ENCODE measurements around the gene CCDC182.

Gene CCDC182
- total RNA-seq: 0 to 0.44 (median 0) reads per million in 17 experiments

DNA sequence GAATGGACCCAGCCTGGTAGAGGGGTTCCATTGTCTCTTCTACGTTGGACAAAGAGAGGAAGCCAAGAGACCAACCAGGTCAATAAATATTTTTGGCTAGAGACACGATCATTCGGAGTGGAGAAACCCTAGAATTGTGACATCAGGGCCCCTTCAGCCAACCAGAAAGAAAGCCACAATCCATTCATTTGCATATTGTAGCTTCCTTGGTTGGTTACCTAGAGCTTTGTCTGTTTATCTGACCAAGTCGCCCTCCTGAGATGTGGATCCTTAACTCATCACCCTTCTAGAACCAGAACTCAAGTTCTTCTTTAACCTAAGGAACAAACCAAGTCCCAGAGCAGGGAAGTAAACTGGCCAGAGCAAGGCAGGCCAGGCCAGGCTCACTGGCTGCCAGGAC lies at the start of gene CCDC182:
TSS of gene CCDC182 (minus strand) at position 58 of the 400 bp plus-strand sequence. CDS start at position 31, 27 bp downstream.
- DNase-seq: no peak

GRCh38 chr17:57794841-57795240 lies 49.7 kb upstream of the CCDC182 start:
- DNase-seq: no peak

- DNase-seq: peak in 1 of 4 experiments; percentile 20
Observed at GRCh38 chr17:57788725-57789124, 43.6 kb upstream of the CCDC182 start.

- DNase-seq: no peak
Observed at GRCh38 chr17:57785022-57785421, 39.9 kb upstream of the CCDC182 start.

GRCh38 chr17:57784226-57784895 lies 39.3 kb upstream of the CCDC182 start:
- DNase-seq: no peak

DNA sequence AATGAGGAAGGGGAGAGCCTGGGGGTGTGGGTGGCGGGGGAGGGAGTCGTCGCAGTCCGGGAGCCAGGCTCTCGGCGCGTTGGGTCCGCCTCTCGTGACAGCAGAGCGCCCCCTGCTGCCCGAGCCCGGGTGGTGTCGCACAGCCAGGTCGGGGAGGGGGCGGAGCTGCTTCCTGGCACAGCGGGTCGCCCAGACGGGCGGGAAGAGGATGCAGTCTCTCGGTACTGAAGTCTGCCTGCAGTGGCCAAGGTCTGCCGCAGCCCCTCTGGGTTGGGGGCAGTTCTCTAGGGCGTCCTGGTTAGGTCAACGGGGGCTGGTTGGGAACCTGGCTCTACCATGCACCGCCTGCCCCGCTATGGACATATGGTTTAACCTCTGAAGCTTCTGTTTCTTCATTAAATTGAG lies 38.2 kb upstream of the CCDC182 start:
- peak; percentile 86 to 93 (median 90) for DNase-seq

- peak in 3 of 4 experiments; percentile 28 to 49 (median 33) for DNase-seq
Observed at GRCh38 chr17:57782647-57783337, 37.7 kb upstream of the CCDC182 start.

DNA sequence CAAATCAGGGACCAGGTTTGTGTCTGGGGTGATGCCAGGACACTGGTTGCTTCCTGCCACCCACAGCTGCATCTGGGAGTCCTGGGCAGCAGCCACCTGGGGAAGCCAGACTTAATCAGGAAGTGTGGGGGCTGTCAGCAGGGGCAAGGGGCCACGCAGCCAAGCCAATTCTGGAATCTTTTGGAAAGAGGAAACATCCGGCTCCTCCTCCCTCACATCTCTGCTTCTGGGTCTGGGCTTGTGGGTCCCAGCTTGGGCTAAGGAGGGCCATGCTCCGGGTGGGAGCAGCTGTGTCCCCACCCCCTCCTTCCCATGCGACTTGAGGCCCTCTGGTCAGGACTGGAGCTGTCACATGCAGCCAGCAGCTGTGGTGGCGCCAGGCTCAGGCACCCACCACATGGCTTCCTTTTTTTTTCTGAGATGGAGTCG lies 37.0 kb upstream of the CCDC182 start:
- DNase-seq: peak; percentile 55 to 82 (median 74)

- no peak for DNase-seq
Observed at GRCh38 chr17:57781386-57782061, 36.4 kb upstream of the CCDC182 start.

GRCh38 chr17:57779706-57780105 lies 34.6 kb upstream of the CCDC182 start:
- peak; percentile 25 to 55 (median 34) for DNase-seq

DNA sequence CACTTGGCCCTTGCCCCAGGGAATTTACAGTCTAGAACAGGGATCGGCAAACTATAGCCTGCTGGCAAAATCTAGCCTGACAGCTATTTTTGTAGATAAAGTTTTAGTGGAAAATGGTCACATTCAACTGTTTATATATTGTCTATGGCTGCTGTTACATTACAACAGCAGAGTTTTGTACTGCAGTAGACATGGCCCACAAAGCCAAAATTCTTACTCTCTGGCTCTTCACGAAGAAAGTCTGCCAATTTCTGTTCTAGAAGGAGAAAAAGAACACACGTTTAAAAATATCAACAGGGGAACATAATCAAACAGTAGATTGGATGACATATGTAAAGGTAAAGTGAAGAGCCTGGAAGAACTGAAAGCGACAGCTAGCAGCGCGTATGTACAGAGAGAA lies 33.2 kb upstream of the CCDC182 start:
- no peak for DNase-seq

GRCh38 chr17:57776366-57776765 lies 31.3 kb upstream of the CCDC182 start:
- DNase-seq: no peak

DNA sequence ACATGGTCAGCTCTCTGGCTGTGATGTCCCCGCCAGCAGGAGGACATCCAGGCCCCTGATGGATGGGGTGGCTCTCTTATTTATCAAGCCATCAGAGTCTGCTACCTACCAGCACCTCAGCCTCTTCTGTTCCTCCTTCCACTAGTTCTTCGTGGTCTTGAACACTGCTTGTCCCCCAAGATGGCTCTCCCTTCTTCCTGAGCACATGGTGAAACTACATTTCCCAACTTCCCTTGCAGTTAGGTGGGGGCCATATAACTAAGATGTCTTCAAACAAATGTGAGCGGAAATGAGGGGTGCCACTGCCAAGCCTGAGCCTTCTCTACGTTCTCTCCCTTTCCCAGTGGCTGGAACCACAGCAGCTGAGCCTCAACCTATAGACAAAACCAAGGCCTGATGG lies 29.8 kb upstream of the CCDC182 start:
- no peak for DNase-seq

DNA sequence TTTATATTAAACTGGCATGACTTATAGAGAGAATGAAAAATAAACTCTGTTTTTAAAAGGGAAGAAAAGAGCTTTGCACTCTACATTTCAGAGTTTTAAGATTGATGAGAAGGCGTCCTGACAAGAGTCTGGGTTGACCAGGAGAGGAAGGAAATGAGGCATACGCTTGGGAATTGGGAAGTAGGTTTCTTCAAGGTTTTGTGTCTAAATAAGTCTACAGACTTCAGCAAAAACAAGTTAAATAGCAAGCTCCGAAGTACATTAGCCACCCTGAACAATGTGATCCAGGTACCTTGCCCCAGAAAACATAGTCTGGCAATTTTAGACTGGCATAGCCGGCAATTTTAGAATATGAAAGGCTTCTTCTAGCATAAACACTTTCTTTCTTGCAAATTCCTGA lies 28.5 kb upstream of the CCDC182 start:
- DNase-seq: peak; percentile 46 to 73 (median 57)

DNA sequence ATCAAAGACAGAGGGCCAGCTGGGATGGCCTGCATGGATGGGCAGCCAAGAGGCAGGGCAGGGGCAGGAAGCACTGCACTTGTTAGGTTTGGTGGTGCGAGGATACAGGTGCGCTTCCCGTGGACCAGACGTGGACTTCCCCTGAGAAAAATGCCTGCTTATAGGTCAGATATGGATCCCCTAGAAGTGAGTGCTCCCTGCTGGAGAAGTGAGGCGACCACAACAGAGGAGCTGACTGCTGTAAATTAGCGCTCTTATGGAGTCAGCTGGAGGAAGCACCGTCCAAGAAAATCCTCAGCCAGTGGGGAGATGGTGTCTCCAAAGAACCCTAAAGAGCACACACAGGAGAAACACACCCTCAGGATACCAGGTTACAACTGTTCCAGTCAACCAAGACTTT lies 27.7 kb upstream of the CCDC182 start:
- no peak for DNase-seq

- no peak for DNase-seq
Observed at GRCh38 chr17:57767561-57767960, 22.5 kb upstream of the CCDC182 start.

DNA sequence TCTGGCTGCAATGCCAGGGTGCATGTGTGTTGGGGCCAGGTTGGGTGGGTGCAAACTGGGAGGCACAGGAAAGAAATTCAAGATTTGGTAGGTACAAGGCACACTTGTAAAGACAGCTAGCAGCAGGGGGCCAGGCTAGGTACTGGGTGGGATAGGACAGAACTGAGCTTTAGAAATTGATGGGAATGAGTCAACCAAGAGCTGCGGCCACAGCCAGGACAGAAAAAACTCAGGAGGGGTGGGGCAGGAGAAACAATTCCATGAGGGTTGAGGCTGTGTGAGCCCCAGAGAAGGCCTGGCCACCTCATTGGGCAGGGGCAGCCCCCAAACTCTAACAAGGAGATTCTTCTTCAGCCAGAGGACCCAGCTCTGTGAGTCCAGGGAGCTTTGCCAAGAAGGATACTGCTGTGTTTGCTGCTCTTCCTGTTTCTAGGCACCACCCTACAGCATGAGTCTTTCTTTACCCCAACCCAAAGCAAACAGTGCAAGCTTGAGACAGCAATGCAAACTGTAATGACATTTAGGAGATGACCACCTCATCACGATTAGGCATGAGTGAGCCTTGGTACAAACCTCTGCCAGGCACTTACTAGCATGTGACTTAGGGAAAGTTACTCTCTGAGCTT lies 21.3 kb upstream of the CCDC182 start:
- DNase-seq: no peak

DNA sequence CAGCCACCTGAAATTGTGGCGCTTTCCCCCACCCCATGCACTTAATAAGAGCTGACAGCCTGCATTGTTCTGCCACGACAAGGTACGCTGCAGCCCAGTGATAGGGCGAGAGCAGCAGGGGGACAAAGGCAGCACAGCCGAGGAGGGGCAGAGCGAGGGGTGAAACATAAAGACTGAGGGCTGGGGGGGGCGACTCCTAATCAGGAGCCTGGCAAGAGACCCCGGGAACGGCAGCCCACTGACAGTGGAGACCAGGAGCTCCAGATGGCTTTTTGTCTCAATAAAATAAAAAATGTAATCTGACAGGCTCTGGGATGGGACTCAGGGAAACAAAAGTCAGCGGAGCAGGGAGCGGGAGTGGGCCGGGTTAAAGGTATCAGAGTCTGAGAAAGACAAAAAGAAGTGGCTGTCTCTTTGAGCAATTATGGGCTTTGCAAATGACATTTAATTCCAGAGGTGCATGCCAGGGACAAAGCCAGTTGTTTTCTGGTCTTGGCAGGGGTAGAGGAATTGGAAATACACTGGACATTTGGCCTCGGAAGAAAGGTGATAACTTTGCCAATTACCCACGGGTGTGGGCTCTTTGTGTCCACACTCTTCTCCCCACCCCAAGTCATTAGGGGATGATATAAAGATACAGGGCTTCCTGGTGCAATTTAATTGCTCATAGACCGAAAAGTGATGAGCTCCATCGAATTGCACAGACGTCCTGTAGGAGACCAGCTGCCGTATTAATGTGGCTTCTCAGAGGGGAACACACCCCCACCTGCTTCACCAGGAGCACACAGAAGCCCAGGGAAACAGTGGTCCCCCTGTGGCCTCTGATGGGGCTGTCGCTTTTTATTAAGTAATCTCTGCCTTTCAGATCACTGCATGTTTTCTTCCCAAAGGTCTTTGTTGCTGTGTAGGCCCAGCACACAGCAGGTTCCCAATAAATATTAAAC lies 17.6 kb upstream of the CCDC182 start:
- no peak for DNase-seq

DNA sequence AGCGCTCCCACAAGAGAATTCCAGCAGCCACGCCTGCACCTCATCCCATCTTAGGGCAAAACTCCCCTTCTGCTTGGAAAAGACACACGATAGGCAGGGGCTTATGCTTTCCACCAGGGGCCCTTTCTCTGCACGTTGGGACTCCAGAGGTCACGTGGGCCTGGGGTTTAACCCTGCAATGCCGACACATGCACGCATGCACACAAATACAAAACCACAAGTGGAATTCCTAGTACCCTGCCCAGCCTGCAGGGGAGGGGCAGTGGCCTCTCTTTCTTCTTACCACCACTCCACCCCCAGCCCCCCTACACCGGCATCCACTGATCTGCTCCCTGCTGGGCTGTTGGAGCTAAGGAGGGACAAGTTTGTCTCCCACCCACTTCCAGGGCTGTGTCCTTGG lies 16.8 kb upstream of the CCDC182 start:
- DNase-seq: no peak

DNA sequence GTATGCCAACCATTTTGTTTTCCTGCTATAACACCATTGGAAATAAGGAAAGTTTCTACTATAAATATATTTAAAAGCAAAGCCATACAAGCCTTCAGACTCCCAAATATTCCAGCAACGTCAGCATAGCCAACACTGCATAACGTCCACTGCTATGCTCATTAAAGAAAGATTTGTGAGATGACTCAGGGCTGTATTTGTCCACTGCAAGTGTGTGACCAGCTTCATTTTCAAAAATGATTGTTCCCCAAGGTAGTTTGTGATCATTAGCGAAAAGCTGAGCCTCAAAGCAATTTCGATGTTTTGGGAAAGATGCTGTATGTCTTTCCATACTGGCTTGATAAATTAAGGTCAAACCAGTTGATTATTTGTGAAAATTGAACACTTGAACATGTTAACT lies 14.9 kb upstream of the CCDC182 start:
- no peak for DNase-seq

GRCh38 chr17:57758654-57759053 lies 13.6 kb upstream of the CCDC182 start:
- no peak for DNase-seq

DNA sequence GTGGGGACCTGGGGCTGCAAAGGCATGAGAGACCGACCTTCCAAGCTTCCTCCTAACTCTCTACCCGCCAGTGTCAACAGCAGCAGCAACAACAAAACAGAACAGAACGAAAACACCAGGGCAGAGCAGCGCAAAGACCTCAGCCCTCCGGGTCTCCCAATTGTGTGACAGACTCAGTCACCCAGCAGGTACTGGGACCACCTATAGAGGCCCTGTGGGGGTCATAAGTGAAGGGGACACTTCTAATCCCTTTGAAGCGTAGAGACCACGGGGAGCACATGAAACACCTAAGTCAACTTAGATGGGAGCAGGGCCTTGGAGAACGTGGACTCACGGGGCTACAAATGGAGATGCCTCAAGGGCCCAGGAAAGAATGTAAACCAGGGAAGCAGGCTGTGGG lies 12.6 kb upstream of the CCDC182 start:
- DNase-seq: no peak
